ENCODE measurements around the gene HASPIN. TPM values are rescaled to one million over a fixed set of nuclear protein-coding genes. Genes with fewer than 3 reads are reported as not detected.

HASPIN gene
- total and polyA plus RNA-seq, 9 of the 15 experiments (the other 6 are each of a cell fraction or from before 2014, with no cell fraction given): 0.81 to 13.5 (median 9.9) TPM

DNA sequence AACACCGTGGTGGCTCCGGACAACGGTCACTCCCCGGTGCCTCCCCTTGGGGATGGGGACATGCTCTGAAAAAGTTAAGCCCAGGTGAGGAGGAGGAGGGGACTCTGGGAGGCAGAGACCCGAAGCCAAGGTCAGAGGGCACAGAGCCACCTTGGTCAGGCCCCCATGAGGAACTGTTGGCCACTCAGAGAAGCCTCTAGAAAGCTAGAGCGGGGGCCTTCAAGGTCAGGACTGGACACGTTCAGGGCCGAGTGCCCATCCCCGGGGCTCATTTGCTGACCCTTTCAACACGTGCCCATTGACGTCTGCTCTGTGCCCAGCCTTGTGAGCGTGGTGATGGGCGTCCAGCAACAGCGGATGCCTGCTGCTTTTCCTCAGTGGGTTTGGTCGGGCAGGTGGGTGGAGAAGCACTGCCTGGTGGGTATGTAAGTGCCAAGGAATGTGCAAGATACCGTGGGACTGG is 38.2 kb downstream of the HASPIN start:
- FAIRE-seq: no peak
- no peaks in the 10 kb centered on the region for H3K36me3 ChIP-seq (ENCODE audit: control insufficient read depth, insufficient read depth, low read length)
- TF ChIP-seq ZFP30 (CRISPR knock-in tag; IDR thresholded peaks at IDR 0.05; ENCODE audit: borderline replicate concordance): no peak
- no peak for TF ChIP-seq SP2 (IDR thresholded peaks at IDR 0.05; ENCODE audit: extremely low read depth, low read depth, low read length, poor library complexity, severe bottlenecking)
- TF ChIP-seq, protein P1, sequence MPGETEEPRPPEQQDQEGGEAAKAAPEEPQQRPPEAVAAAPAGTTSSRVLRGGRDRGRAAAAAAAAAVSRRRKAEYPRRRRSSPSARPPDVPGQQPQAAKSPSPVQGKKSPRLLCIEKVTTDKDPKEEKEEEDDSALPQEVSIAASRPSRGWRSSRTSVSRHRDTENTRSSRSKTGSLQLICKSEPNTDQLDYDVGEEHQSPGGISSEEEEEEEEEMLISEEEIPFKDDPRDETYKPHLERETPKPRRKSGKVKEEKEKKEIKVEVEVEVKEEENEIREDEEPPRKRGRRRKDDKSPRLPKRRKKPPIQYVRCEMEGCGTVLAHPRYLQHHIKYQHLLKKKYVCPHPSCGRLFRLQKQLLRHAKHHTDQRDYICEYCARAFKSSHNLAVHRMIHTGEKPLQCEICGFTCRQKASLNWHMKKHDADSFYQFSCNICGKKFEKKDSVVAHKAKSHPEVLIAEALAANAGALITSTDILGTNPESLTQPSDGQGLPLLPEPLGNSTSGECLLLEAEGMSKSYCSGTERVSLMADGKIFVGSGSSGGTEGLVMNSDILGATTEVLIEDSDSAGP (CRISPR knock-in tag; IDR thresholded peaks at IDR 0.05): no peak
- TF ChIP-seq, protein P2, sequence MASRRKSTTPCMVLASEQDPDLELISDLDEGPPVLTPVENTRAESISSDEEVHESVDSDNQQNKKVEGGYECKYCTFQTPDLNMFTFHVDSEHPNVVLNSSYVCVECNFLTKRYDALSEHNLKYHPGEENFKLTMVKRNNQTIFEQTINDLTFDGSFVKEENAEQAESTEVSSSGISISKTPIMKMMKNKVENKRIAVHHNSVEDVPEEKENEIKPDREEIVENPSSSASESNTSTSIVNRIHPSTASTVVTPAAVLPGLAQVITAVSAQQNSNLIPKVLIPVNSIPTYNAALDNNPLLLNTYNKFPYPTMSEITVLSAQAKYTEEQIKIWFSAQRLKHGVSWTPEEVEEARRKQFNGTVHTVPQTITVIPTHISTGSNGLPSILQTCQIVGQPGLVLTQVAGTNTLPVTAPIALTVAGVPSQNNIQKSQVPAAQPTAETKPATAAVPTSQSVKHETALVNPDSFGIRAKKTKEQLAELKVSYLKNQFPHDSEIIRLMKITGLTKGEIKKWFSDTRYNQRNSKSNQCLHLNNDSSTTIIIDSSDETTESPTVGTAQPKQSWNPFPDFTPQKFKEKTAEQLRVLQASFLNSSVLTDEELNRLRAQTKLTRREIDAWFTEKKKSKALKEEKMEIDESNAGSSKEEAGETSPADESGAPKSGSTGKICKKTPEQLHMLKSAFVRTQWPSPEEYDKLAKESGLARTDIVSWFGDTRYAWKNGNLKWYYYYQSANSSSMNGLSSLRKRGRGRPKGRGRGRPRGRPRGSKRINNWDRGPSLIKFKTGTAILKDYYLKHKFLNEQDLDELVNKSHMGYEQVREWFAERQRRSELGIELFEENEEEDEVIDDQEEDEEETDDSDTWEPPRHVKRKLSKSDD (conservative IDR thresholded peaks at IDR 0.05; ENCODE audit: low read length): no peak
- no peak for TF ChIP-seq NELFE (IDR thresholded peaks at IDR 0.05; ENCODE audit: insufficient read depth, insufficient read length)
- TF ChIP-seq ZKSCAN8 (CRISPR knock-in tag; IDR thresholded peaks at IDR 0.05): no peak

More for the DNA sequence above, 38.2 kb downstream of the HASPIN start:
- Histone ChIP-seq H3K4me2 (ENCODE audit: insufficient read depth, low read length) (no peak overlapping the region), H3K4me1 (replicated peaks in 1 of 2; ENCODE audit: control insufficient read depth in 2 of 2, insufficient read depth in 2 of 2, low read length in 2 of 2) (peaks cover 7 to 12% of the 10 kb centered on the region in 2 experiments; a peak in 4 of 5 replicates), H3K9me3 (replicated peaks; ENCODE audit: control insufficient read depth, insufficient read depth, low read depth, low read length) (no peaks in the 10 kb centered on the region), H3K4me3 (no peak overlapping the region), H3K27ac (ENCODE audit: extremely low read depth, low read depth, low read length) (no peak overlapping the region), H2AFZ (ENCODE audit: low read depth, low read length) (no peak overlapping the region), H4K20me1 (replicated peaks; ENCODE audit: control insufficient read depth, insufficient read depth, low read length) (no peaks in the 10 kb centered on the region), H3K9me1 (ENCODE audit: control insufficient read depth, insufficient read depth, low read length) (no peaks in the 10 kb centered on the region), H3K79me2 (ENCODE audit: control insufficient read depth, insufficient read depth, low read length) (no peaks in the 10 kb centered on the region), H3K27me3 (ENCODE audit: control insufficient read depth in 2 of 2, insufficient read depth in 2 of 2, low read length in 2 of 2) (no peaks in the 10 kb centered on the region), H3K9ac (ENCODE audit: insufficient read depth in 1 of 2, low read depth in 2 of 2, low read length in 2 of 2) (no peak overlapping the region)
- DNase-seq (ENCODE audit: extremely low read depth in 1 of 4, low spot score in 3 of 4) (no peak), ATAC-seq (no peak)
- intact Hi-C loops (cut with micrococcal nuclease): no loop called here
- WGBS (ENCODE audit: insufficient coverage, low coverage, missing lambda C conversion rate): 22% methylated on average over 11 of the region's 16 CpGs
- in situ Hi-C loops (cut with MboI): no loop called here
- CTCF ChIA-PET (ENCODE audit: low intra/inter-chr PET ratio): no interaction called here
- POLR2A ChIA-PET: interaction anchor here (0.7 kb wide), 1 partner anchor 381 kb away, joined by 3 read pairs; the partner anchor contains the start of gene ZZEF1
- no TSS peak for BruUV-seq (replicated peaks)
